DMS 273 treated with DMSO at 0.1 percent for 48 hours (cell line): Measurements from ENCODE around the gene PLEKHG5.
A peak's percentile ranks its signal among the peaks of the same experiment; 100 is the strongest.
"Not testable (repeated sequence)": the region's sequence is repeated elsewhere in the genome, so short reads cannot be mapped to it uniquely, and the experiment has no call there.

Source experiments
- DNase-seq: peaks from one replicate; lab custom pipeline; 2025; lab: John Stamatoyannopoulos, UW

Gene PLEKHG5

GRCh38 chr1:6445929-6446328 is 45.5 kb downstream of the PLEKHG5 start:
- DNase-seq: not testable (repeated sequence)

- no peak for DNase-seq
These were observed 46.3 kb downstream of the PLEKHG5 start for GRCh38 chr1:6445062-6445763.

GRCh38 chr1:6444377-6444776 is 47.1 kb downstream of the PLEKHG5 start:
- DNase-seq: no peak

GRCh38 chr1:6443339-6444115 is 47.9 kb downstream of the PLEKHG5 start:
- no peak for DNase-seq

- no peak for DNase-seq
These were observed 49.9 kb downstream of the PLEKHG5 start for GRCh38 chr1:6441586-6441985.

GRCh38 chr1:6440198-6441126 is 51.0 kb downstream of the PLEKHG5 start:
- DNase-seq: no peak

GRCh38 chr1:6438047-6438525 is 53.4 kb downstream of the PLEKHG5 start:
- DNase-seq: peak; percentile 34

- DNase-seq: peak; percentile 68
These were observed 54.3 kb downstream of the PLEKHG5 start for GRCh38 chr1:6437012-6437700.

GRCh38 chr1:6436277-6436676 is 55.2 kb downstream of the PLEKHG5 start:
- DNase-seq: not testable (repeated sequence)

GRCh38 chr1:6435547-6435946 is 55.9 kb downstream of the PLEKHG5 start:
- DNase-seq: no peak

- no peak for DNase-seq
These were observed 56.3 kb downstream of the PLEKHG5 start for GRCh38 chr1:6435129-6435528.

- peak; percentile 28 for DNase-seq
These were observed 57.3 kb downstream of the PLEKHG5 start for GRCh38 chr1:6434186-6434585.

- DNase-seq: not testable (repeated sequence)
These were observed 59.6 kb downstream of the PLEKHG5 start for GRCh38 chr1:6431645-6432579.

GRCh38 chr1:6429660-6430411 is 61.6 kb downstream of the PLEKHG5 start:
- not testable (repeated sequence) for DNase-seq

- DNase-seq: not testable (repeated sequence)
These were observed 63.0 kb downstream of the PLEKHG5 start for GRCh38 chr1:6428453-6428852.

GRCh38 chr1:6427441-6428390 is 63.8 kb downstream of the PLEKHG5 start:
- no peak for DNase-seq

GRCh38 chr1:6426972-6427350 is 64.5 kb downstream of the PLEKHG5 start:
- no peak for DNase-seq

- DNase-seq: no peak
These were observed 65.0 kb downstream of the PLEKHG5 start for GRCh38 chr1:6426277-6426971.
